K562 (cell line): ENCODE measurements around the gene CRYBG3. TPM values are rescaled to one million over a fixed set of nuclear protein-coding genes. Genes with fewer than 3 reads are reported as not detected.

ENCODE experiments used
- ATF3 ChIP-seq, 2 experiments: fragments of 450-650 bp in 1 of 2; sonication (generic) in 1 of 2; formaldehyde crosslinking in 1 of 2; IDR thresholded peaks in 1 of 2; conservative IDR thresholded peaks in 1 of 2; 2 replicates each; pipeline versions ENCODE4 v1.6.1 to v1.8.1; 2016 to 2023; ENCODE audit warnings: mild to moderate bottlenecking in 2 of 2, moderate library complexity in 2 of 2, inconsistent platforms in 1 of 2, missing genetic modification reagents in 1 of 2
- CTCFL ChIP-seq: IDR thresholded peaks from 2 replicates; pipeline ENCODE4 v1.6.1; 2011; ENCODE audit warnings: borderline replicate concordance, low read depth, mild to moderate bottlenecking, moderate library complexity, low read length; ENCODE audit not compliant: insufficient read depth, poor library complexity, severe bottlenecking
- EGR1 ChIP-seq: fragments of 450-650 bp; conservative IDR thresholded peaks from 2 replicates; pipeline ENCODE4 v1.6.1; 2017; ENCODE audit warnings: mild to moderate bottlenecking
- ETS2 ChIP-seq: IDR thresholded peaks from 2 replicates; pipeline ENCODE4 v1.6.1; 2016; ENCODE audit warnings: borderline replicate concordance, missing genetic modification characterization, mild to moderate bottlenecking, moderate library complexity, missing compliant biosample characterization; ENCODE audit not compliant: poor library complexity, severe bottlenecking
- FOXJ2 ChIP-seq: fragments of 200-800 bp; sonication (Bioruptor generic); IDR thresholded peaks from 2 replicates; pipeline ENCODE4 v1.6.1; 2016; ENCODE audit warnings: missing genetic modification characterization, missing compliant biosample characterization
- NFE2 ChIP-seq: IDR thresholded peaks from 2 replicates; pipeline ENCODE4 v1.6.1; 2014; ENCODE audit warnings: antibody characterized with exemption, low read depth
- SIN3A ChIP-seq, 2 experiments: fragments of 150-350 bp in 1 of 2; IDR thresholded peaks; 2 replicates each; pipeline ENCODE4 v1.6.1; 2011 to 2016; ENCODE audit warnings: borderline replicate concordance in 2 of 2, low read depth in 2 of 2, low read length in 2 of 2, mild to moderate bottlenecking in 2 of 2, moderate library complexity in 2 of 2; ENCODE audit not compliant: control insufficient read depth in 1 of 2
- TAF9B ChIP-seq: fragments of 450-650 bp; IDR thresholded peaks from 2 replicates; pipeline ENCODE4 v1.6.1; 2018; ENCODE audit warnings: mild to moderate bottlenecking; ENCODE audit not compliant: partially characterized antibody
- TCFL5 ChIP-seq: fragments of 250-450 bp; sonication (Bioruptor Pico); conservative IDR thresholded peaks from 2 replicates; pipeline ENCODE4 v1.6.1; 2021; ENCODE audit warnings: mild to moderate bottlenecking, moderate library complexity, matching md5 sums
- TRIM28 ChIP-seq: fragments of 450-650 bp; IDR thresholded peaks from 2 replicates; pipeline ENCODE4 v1.6.1; 2017
- ZNF318 ChIP-seq, 2 experiments: fragments of 450-650 bp; IDR thresholded peaks; 2 replicates each; pipeline ENCODE4 v1.6.1; 2016; ENCODE audit warnings: mild to moderate bottlenecking in 2 of 2, borderline replicate concordance in 1 of 2, low read depth in 1 of 2, moderate library complexity in 1 of 2
- ZNF639 ChIP-seq, 2 experiments: fragments of 200-800 bp in 1 of 2; sonication (Bioruptor generic) in 1 of 2; sonication (generic) in 1 of 2; formaldehyde crosslinking in 1 of 2; IDR thresholded peaks in 1 of 2; conservative IDR thresholded peaks in 1 of 2; 2 replicates each; pipeline versions ENCODE4 v1.5.0 to v1.6.1; 2016 to 2020; ENCODE audit warnings: missing compliant biosample characterization in 1 of 2, missing genetic modification characterization in 1 of 2, missing genetic modification reagents in 1 of 2
- polyA plus RNA-seq, 8 experiments: library from polyadenylated mRNA; depleted of rRNA in 4 of 8; stranded (reverse) in 5 of 8; unstranded in 3 of 8; fragments of >200 nt; fragmentation: Nextera tagmentation in 2 of 8; fragmentation: Illumina TruSeq in 1 of 8; extraction: Ambion mirVana in 2 of 8; extraction: Trizol in 1 of 8; gene quantifications; 2 replicates each; pipeline versions ENCODE4 v1.2.1 to v1.2.3, GENCODE V29; 2011 to 2014; ENCODE audit warnings: inconsistent platforms in 1 of 8, missing spikeins in 1 of 8
- total RNA-seq, 7 experiments: library from RNA; depleted of rRNA in 6 of 7; stranded (reverse); fragments of >200 nt in 6 of 7; fragmentation: Illumina TruSeq in 2 of 7; extraction: Trizol in 2 of 7; gene quantifications; 2 replicates each; pipeline versions ENCODE4 v1.2.1 to v1.2.3, GENCODE V29; 2011 to 2021; ENCODE audit warnings: low replicate concordance in 1 of 7

Gene CRYBG3
- total and polyA plus RNA-seq, 9 of the 15 experiments (the other 6 are each of a cell fraction or from before 2014, with no cell fraction given): 0.08 to 0.72 (median 0.18) TPM

- no peak for TF ChIP-seq ZNF318 (IDR thresholded peaks at IDR 0.05; ENCODE audit: borderline replicate concordance in 1 of 2, low read depth in 1 of 2)
- no peak for TF ChIP-seq ZNF639 (CRISPR knock-in tag; conservative IDR thresholded peaks at IDR 0.05 in 1 of 2, IDR thresholded peaks at IDR 0.05 in 1 of 2)
- no peak for TF ChIP-seq ATF3 (IDR thresholded peaks at IDR 0.05)
- no peak for TF ChIP-seq ATF3 (CRISPR knock-in tag; conservative IDR thresholded peaks at IDR 0.05)
- peak; percentile 27; the same call in 1 of the 2 replicates for TF ChIP-seq NFE2
- TF ChIP-seq SIN3A (IDR thresholded peaks at IDR 0.05; ENCODE audit: borderline replicate concordance in 2 of 2, control insufficient read depth in 1 of 2, low read depth in 2 of 2, low read length in 2 of 2): no peak
- no peak for TF ChIP-seq TAF9B
- no peak for TF ChIP-seq FOXJ2 (tag)
- no peak for TF ChIP-seq TRIM28
- TF ChIP-seq EGR1: peak; percentile 90
- no peak for TF ChIP-seq CTCFL
- no peak for TF ChIP-seq TCFL5 (CRISPR knock-in tag)
- no peak for TF ChIP-seq ETS2 (tag)
Measured at GRCh38 chr3:97932387-97932801, 110.6 kb downstream of the CRYBG3 start (continued).
